ENCODE results near the gene MRPS11. TPM values are rescaled to one million over a fixed set of nuclear protein-coding genes. Genes with fewer than 3 reads are reported as not detected.

The MRPS11 gene
- total and polyA plus RNA-seq, 10 of the 15 experiments (the other 5 are each of a cell fraction or from before 2014, with no cell fraction given): 37.1 to 148 (median 68.7) TPM

- in situ Hi-C loops (cut with MboI): no loop called here
- Histone ChIP-seq H3K79me2 (ENCODE audit: control insufficient read depth, insufficient read depth, low read length) (no peaks in the 10 kb centered on the region), H3K9me3 (replicated peaks; ENCODE audit: control insufficient read depth, insufficient read depth, low read length) (no peaks in the 10 kb centered on the region), H3K9ac (ENCODE audit: control insufficient read depth, insufficient read depth, low read length) (no peak overlapping the region), H4K20me1 (ENCODE audit: control insufficient read depth, insufficient read depth) (no peaks in the 10 kb centered on the region), H3K4me3 (no peak overlapping the region), H3K36me3 (ENCODE audit: control insufficient read depth in 2 of 2, insufficient read depth in 2 of 2, low read length in 1 of 2) (no peaks in the 10 kb centered on the region), H3K27me3 (replicated peaks in 1 of 2; ENCODE audit: control insufficient read depth in 2 of 2, insufficient read depth in 2 of 2, low read length in 1 of 2) (no peaks in the 10 kb centered on the region), H3K4me2 (ENCODE audit: control insufficient read depth, insufficient read depth) (no peak overlapping the region), H2AFZ (ENCODE audit: control insufficient read depth, low read depth, low read length) (no peak overlapping the region), H3K27ac (ENCODE audit: control insufficient read depth, insufficient read depth) (no peak overlapping the region), H3K4me1 (ENCODE audit: control insufficient read depth, insufficient read depth, low read length) (peaks cover 12% of the 10 kb centered on the region)
- ATAC-seq: no peak
- ChIA-PET POLR2A (no interaction called here), SMC1A (ENCODE audit: uncharacterized antibody, unreplicated experiment) (no interaction called here), RAD21 (ENCODE audit: unreplicated experiment) (no interaction called here), CTCF (interaction anchor here (0.7 kb wide), 1 partner anchor 12 kb away, joined by 3 read pairs; no protein-coding TSS in a partner anchor)
- no peak for DNase-seq (ENCODE audit: low read depth, low spot score)
- 62% methylated on average over 3 of the region's 3 CpGs for WGBS (ENCODE audit: insufficient coverage, insufficient replicate concordance, low lambda C conversion rate, missing lambda C conversion rate)
- BruUV-seq (replicated peaks): no TSS peak
- intact Hi-C loops (cut with micrococcal nuclease; ENCODE audit: unreplicated experiment): no loop called here
- no peak for FAIRE-seq
- TF ChIP-seq CEBPB (IDR thresholded peaks at IDR 0.05; ENCODE audit: borderline replicate concordance in 1 of 2, low read depth in 2 of 2, low read length in 2 of 2) (no peak), NKRF (conservative IDR thresholded peaks at IDR 0.05) (no peak), BCLAF1 (IDR thresholded peaks at IDR 0.05) (no peak), SMAD5 (IDR thresholded peaks at IDR 0.05; ENCODE audit: low read depth) (no peak), SMC3 (IDR thresholded peaks at IDR 0.05; ENCODE audit: borderline replicate concordance, low read length) (no peak), PML (IDR thresholded peaks at IDR 0.05; ENCODE audit: low read length) (no peak), REST (IDR thresholded peaks at IDR 0.05; ENCODE audit: low read depth, low read length) (no peak), RELB (IDR thresholded peaks at IDR 0.05; ENCODE audit: low read depth) (no peak), RB1 (IDR thresholded peaks at IDR 0.05; ENCODE audit: borderline replicate concordance) (no peak), HCFC1 (IDR thresholded peaks at IDR 0.05; ENCODE audit: low read length) (no peak), PBX3 (IDR thresholded peaks at IDR 0.05; ENCODE audit: insufficient replicate concordance, low read depth, low read length) (no peak), EGR1 (IDR thresholded peaks at IDR 0.05; ENCODE audit: borderline replicate concordance in 1 of 2, low read depth in 2 of 2, low read length in 2 of 2) (no peak), HDAC6 (IDR thresholded peaks at IDR 0.05; ENCODE audit: unreplicated experiment) (no peak)
These were observed 44.6 kb downstream of the MRPS11 start for GRCh38 chr15:88512078-88512477.
